ENCODE results near the gene PVR.
"Not testable (repeated sequence)": the region's sequence is repeated elsewhere in the genome, so short reads cannot be mapped to it uniquely, and the experiment has no call there.

PVR gene

GRCh38 chr19:44706506-44707236 lies 63.0 kb downstream of the PVR start:
- Histone ChIP-seq H3K9me3 (ENCODE audit: insufficient read depth, low read length, severe bottlenecking) (no peaks in the 10 kb centered on the region), H3K4me3 (ENCODE audit: low read depth in 1 of 2, low read length in 2 of 2) (no peak overlapping the region), H4K20me1 (ENCODE audit: insufficient read depth, low read length) (no peaks in the 10 kb centered on the region), H3K4me2 (ENCODE audit: insufficient read depth, low read length) (no peak overlapping the region), H3K27me3 (ENCODE audit: insufficient read depth, low read length, poor library complexity) (no peaks in the 10 kb centered on the region), H3K79me2 (ENCODE audit: insufficient read depth, low read length) (no peaks in the 10 kb centered on the region), H2AFZ (ENCODE audit: low read depth, low read length) (no peak overlapping the region), H3K36me3 (ENCODE audit: insufficient read depth, low read length) (no peaks in the 10 kb centered on the region), H3K27ac (ENCODE audit: low read length) (no peak overlapping the region), H3K4me1 (ENCODE audit: insufficient read depth, low read length) (no peaks in the 10 kb centered on the region), H3K9ac (ENCODE audit: low read depth, low read length) (no peak overlapping the region)
- no peak for DNase-seq
- no peak for ATAC-seq (ENCODE audit: insufficient read depth, low read depth)
- no peak for TF ChIP-seq EZH2 (IDR thresholded peaks at IDR 0.05; ENCODE audit: borderline replicate concordance, low read depth, low read length, severe bottlenecking)
- TF ChIP-seq, protein P1, sequence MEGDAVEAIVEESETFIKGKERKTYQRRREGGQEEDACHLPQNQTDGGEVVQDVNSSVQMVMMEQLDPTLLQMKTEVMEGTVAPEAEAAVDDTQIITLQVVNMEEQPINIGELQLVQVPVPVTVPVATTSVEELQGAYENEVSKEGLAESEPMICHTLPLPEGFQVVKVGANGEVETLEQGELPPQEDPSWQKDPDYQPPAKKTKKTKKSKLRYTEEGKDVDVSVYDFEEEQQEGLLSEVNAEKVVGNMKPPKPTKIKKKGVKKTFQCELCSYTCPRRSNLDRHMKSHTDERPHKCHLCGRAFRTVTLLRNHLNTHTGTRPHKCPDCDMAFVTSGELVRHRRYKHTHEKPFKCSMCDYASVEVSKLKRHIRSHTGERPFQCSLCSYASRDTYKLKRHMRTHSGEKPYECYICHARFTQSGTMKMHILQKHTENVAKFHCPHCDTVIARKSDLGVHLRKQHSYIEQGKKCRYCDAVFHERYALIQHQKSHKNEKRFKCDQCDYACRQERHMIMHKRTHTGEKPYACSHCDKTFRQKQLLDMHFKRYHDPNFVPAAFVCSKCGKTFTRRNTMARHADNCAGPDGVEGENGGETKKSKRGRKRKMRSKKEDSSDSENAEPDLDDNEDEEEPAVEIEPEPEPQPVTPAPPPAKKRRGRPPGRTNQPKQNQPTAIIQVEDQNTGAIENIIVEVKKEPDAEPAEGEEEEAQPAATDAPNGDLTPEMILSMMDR (IDR thresholded peaks at IDR 0.05; ENCODE audit: borderline replicate concordance, extremely low read depth, low read length, poor library complexity, severe bottlenecking), result no peak

DNA sequence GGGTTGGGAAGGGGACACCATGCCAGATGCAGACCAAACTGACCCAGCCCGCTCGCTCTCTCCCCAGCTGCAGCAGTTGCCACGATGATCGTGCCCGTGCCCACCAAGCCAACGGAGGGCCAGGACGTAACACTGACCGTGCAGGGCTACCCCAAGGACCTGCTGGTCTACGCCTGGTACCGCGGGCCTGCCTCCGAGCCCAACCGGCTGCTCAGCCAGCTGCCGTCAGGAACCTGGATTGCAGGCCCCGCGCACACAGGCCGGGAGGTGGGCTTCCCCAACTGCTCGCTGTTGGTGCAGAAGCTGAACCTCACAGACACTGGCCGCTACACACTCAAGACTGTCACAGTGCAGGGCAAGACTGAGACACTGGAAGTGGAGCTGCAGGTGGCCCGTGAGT lies 64.1 kb downstream of the PVR start:
- H3K4me3 ChIP-seq (ENCODE audit: low read depth in 1 of 2, low read length in 2 of 2), result no peak overlapping the region
- ATAC-seq (ENCODE audit: insufficient read depth, low read depth), result no peak
- no peaks in the 10 kb centered on the region for H3K27me3 ChIP-seq (ENCODE audit: insufficient read depth, low read length, poor library complexity)
- no peak overlapping the region for H3K4me2 ChIP-seq (ENCODE audit: insufficient read depth, low read length)
- no peaks in the 10 kb centered on the region for H3K9me3 ChIP-seq (ENCODE audit: insufficient read depth, low read length, severe bottlenecking)
- H4K20me1 ChIP-seq (ENCODE audit: insufficient read depth, low read length), result no peaks in the 10 kb centered on the region
- no peaks in the 10 kb centered on the region for H3K4me1 ChIP-seq (ENCODE audit: insufficient read depth, low read length)
- no peaks in the 10 kb centered on the region for H3K79me2 ChIP-seq (ENCODE audit: insufficient read depth, low read length)
- no peak overlapping the region for H3K9ac ChIP-seq (ENCODE audit: low read depth, low read length)
- no peak for TF ChIP-seq EZH2 (IDR thresholded peaks at IDR 0.05; ENCODE audit: borderline replicate concordance, low read depth, low read length, severe bottlenecking)
- TF ChIP-seq, protein P1 (IDR thresholded peaks at IDR 0.05; ENCODE audit: borderline replicate concordance, extremely low read depth, low read length, poor library complexity, severe bottlenecking), result no peak
- DNase-seq, result no peak
- no peaks in the 10 kb centered on the region for H3K36me3 ChIP-seq (ENCODE audit: insufficient read depth, low read length)
- no peak overlapping the region for H3K27ac ChIP-seq (ENCODE audit: low read length)
- no peak overlapping the region for H2AFZ ChIP-seq (ENCODE audit: low read depth, low read length)

- Histone ChIP-seq H3K36me3 (ENCODE audit: insufficient read depth, low read length) (no peaks in the 10 kb centered on the region), H3K79me2 (ENCODE audit: insufficient read depth, low read length) (no peaks in the 10 kb centered on the region), H3K4me2 (ENCODE audit: insufficient read depth, low read length) (no peak overlapping the region), H3K9ac (ENCODE audit: low read depth, low read length) (no peak overlapping the region), H2AFZ (ENCODE audit: low read depth, low read length) (no peak overlapping the region), H4K20me1 (ENCODE audit: insufficient read depth, low read length) (no peaks in the 10 kb centered on the region), H3K27me3 (ENCODE audit: insufficient read depth, low read length, poor library complexity) (no peaks in the 10 kb centered on the region), H3K4me3 (ENCODE audit: low read depth in 1 of 2, low read length in 2 of 2) (no peak overlapping the region), H3K4me1 (ENCODE audit: insufficient read depth, low read length) (no peaks in the 10 kb centered on the region), H3K27ac (ENCODE audit: low read length) (no peak overlapping the region), H3K9me3 (ENCODE audit: insufficient read depth, low read length, severe bottlenecking) (no peaks in the 10 kb centered on the region)
- no peak for DNase-seq
- TF ChIP-seq EZH2 (IDR thresholded peaks at IDR 0.05; ENCODE audit: borderline replicate concordance, low read depth, low read length, severe bottlenecking), result no peak
- TF ChIP-seq, protein P1 (IDR thresholded peaks at IDR 0.05; ENCODE audit: borderline replicate concordance, extremely low read depth, low read length, poor library complexity, severe bottlenecking), result no peak
- ATAC-seq (ENCODE audit: insufficient read depth, low read depth), result no peak
These were observed 65.2 kb downstream of the PVR start for GRCh38 chr19:44708940-44709339.

GRCh38 chr19:44709434-44710266 lies 65.9 kb downstream of the PVR start:
- not testable (repeated sequence) for H3K9ac ChIP-seq (ENCODE audit: low read depth, low read length); H2AFZ ChIP-seq (ENCODE audit: low read depth, low read length); H3K36me3 ChIP-seq (ENCODE audit: insufficient read depth, low read length); H3K4me1 ChIP-seq (ENCODE audit: insufficient read depth, low read length); H3K79me2 ChIP-seq (ENCODE audit: insufficient read depth, low read length); H3K4me3 ChIP-seq (ENCODE audit: low read depth in 1 of 2, low read length in 2 of 2); H3K27ac ChIP-seq (ENCODE audit: low read length); DNase-seq; H3K27me3 ChIP-seq (ENCODE audit: insufficient read depth, low read length, poor library complexity); H3K9me3 ChIP-seq (ENCODE audit: insufficient read depth, low read length, severe bottlenecking); H4K20me1 ChIP-seq (ENCODE audit: insufficient read depth, low read length); ATAC-seq (ENCODE audit: insufficient read depth, low read depth); H3K4me2 ChIP-seq (ENCODE audit: insufficient read depth, low read length)

Measured in DND-41 (cell line).